ENCODE measurements around the gene CDK14.

- no peak for TF ChIP-seq CTCF (IDR thresholded peaks at IDR 0.05)
- no peak for TF ChIP-seq POLR2A (IDR thresholded peaks at IDR 0.05)
- no peak for TF ChIP-seq POLR2AphosphoS5 (IDR thresholded peaks at IDR 0.05)
- TF ChIP-seq EP300 (IDR thresholded peaks at IDR 0.05), result no peak
Observed at GRCh38 chr7:91249506-91250233, 653.5 kb downstream of the CDK14 start.
